ENCODE results near the gene FYN.
A peak's percentile ranks its signal among the peaks of the same experiment; 100 is the strongest.

Gene FYN

GRCh38 chr6:111805511-111806164, 67.6 kb downstream of the FYN start:
- peak; percentile 54 to 65 for DNase-seq

- DNase-seq = peak; percentile 77 to 88
Measured at GRCh38 chr6:111804627-111805235, 68.5 kb downstream of the FYN start.

GRCh38 chr6:111803804-111804203, 69.4 kb downstream of the FYN start:
- DNase-seq = no peak

DNA sequence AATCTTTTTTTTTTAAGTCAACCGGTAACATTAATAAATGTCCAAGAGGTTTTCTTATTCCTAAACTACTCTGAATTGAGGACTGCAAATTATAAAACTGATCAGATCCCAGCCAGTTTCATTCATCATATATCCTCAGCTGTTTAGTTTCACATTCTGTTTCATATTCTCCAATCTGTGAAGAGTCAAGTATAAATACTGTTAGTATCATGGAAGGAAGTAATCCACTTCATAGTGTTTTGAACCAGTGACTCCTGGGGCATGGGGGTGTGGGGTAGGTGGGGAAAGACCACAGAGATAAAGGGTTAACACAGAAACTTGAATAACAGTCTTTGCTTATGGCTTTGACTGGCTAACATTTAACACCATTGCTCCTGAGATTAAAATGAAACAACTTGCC, 69.9 kb downstream of the FYN start:
- peak in 1 of 2 donors; percentile 28 for DNase-seq

- peak in 1 of 2 donors; percentile 32 for DNase-seq
Measured at GRCh38 chr6:111802720-111803330, 70.4 kb downstream of the FYN start.

- peak in 1 of 2 donors; percentile 32 for DNase-seq
Measured at GRCh38 chr6:111802015-111802414, 71.2 kb downstream of the FYN start.

DNA sequence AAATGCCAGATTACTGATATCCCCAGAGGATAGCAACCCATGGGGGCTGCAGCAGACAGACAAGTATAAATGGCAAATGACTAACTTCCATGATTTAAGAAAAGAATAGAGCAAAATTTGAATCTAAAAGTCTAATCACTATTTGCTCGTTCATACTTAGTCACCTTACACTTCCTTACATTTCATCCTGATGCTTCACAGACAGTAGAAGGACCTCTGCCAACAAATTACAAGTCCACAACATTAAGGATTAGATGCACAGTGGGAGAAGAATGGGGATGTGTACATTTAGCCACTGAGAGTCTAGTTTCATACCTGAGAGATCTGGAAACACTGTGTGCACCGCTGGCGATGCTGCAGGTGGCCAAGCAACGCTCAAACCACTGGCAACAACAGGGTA, 72.4 kb downstream of the FYN start:
- DNase-seq = no peak

GRCh38 chr6:111800259-111800765, 72.9 kb downstream of the FYN start:
- no peak for DNase-seq

- no peak for DNase-seq
Measured at GRCh38 chr6:111799576-111800258, 73.5 kb downstream of the FYN start.

DNA sequence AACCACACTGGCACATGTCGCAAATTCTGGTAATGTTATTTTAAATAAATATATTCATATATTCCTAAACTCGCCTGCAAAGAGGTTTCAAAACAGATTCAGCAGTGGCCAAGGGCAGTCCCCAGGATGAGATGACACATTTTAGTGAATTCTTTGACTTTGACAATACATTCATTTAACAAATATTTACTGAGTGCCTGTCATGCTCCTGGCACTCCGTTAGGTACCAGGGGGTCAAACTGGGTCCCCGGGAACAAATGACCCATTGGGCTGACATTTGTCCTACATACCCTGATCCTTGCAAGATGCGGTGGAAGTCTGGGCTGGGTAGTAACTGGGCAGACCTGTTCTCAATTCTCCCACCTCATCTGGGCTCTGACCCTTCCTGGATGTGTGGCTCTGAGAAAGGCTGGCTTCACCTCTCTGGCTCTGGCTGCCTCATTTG, 74.9 kb downstream of the FYN start:
- no peak for DNase-seq

DNA sequence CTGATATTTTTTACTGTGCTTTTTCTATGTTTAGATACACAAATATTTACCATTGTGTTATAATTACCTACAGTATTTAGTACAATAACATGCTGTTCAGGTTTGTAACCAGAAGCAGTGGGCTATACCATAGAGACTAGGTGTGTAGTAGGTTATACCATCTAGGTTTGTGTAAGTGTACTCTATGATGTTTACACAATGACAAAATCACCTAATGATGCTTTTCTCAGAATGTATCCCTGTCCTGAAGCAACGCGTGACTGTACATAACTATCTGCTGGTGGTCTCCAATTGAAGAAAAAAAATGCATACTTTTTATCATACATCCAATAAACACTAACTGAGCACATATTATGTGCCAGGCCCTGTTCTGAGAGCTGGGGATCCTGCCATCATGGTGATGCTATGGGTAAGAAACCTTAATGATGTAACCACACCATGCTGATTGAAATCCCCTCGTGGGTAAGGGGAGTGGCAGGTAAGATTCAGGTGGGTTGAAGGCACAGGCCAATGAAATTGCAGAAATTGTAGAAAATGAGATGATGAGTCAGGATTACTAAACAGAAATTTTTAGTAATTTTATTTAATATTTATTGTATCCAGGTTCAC, 76.8 kb downstream of the FYN start:
- DNase-seq = no peak

DNA sequence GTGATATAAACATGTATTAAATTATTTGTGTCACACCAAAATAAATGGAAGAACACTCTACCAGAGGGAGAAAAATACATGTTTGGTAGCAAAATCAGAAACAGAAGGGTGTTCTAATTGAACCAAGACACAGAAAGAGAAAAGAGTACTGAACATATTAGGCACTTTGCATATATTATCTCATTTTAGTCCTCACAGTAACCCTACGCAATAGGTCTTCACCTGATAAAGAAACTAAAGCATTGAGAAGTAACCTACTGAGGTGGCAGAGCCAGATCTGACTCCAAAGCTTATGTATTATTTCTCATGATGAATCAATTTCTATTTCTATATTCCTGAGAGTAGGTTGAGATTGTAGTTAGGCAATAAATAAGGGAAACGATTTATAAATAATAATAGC, 77.7 kb downstream of the FYN start:
- DNase-seq = no peak

DNA sequence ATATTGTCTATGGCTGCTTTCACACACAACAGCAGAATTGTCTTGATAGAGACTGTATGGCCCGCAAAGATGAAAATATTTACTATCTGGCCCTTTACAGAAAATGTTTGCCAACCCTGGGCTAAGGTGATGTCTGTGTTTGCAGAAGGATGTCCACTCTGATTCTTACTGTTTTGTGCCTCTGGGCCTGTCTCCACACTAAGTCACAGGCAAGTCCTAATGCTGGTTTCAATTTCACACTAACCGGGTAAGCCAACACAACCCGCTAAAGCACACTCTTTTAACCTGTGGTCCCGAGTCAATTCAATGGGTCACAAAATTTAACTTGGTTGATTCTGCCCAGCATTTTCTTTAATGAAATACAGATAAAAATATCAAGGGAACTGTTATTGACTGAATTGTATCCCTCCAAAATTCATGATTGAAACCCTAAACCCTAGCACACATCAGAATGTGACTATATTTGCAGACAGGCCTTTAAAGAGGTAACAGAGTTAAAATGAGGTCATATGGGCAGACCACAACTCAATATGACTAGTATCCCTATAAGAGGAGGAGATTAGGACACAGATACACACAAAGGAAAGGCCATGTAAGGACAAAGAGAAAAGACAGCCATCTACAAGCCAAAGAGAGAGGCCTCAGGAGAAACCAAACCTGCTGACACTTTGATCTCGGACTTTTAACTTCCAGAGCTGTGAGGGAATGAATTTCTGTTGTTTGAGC, 78.4 kb downstream of the FYN start:
- no peak for DNase-seq

DNA sequence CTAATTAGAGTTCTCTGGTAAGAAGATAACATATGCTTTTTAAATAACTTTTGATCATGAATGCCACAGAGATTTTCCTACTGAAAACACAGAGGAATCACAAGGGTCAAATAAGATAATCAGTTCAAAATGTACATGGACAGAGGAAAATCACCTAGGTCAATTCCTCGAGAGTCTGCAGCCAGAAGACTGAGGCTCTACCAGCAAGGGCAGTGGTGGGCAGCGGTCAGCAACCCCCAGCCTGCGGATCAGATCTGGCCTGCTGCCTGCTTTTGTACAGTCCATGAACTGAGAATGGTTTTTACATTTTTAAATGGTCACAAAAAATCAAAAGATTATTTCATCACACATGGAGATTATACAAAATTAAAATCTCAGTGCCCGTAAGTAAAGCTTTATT, 79.0 kb downstream of the FYN start:
- DNase-seq = no peak

DNA sequence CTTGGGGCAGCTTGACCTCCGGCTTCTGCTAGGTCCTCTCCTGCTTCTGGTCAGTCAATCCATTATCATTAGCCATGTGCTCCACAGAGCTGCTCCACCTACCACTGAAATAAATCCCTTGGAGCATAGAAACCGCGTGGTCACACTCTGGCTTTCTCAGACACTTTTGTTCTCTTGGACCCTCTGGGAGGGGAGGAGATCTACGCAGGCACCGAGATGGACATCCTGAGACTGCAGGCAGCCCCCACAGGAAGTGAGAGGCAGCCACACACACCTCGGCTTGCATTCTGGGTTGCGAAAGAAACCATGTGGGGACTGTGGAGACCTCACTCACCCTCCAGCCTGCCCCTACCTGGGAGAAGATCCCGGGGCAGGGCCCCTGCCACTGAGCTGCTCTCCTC, 79.5 kb downstream of the FYN start:
- no peak for DNase-seq

DNA sequence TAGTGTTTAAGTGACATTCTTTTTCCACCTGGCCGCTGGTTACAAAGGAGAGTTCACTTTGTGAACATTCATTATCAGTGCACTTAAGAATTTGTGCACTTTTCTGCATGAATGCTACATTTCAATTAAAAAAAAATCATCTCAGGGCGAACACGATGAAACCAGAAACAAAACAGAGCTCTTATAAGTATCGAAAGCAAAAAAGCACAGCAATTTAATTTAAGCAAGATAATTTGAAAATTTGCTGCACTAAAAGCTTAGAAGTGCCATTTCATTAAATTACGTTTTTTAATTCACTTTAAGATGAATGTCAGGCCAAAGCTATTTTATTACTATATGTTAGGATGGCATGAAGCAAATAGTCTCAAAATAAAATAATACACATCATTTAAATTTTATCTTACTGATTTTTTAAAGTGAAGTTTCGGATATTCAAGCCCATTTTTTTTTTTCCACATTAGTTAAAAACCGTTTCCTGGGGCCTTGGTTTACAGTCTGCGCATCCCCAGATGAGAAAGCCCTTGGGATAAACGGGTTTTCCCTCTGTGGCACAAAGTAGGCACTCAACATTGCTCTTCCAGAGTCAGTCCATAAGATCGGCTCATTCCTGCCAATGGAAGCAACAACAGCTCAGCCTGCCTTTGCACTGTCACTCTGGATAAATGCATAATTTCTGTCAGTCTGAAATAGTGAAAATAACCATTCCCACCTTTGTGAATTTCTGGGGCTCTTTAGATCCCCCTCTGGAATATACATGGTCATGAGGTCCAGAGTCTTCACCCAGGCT, 80.1 kb downstream of the FYN start:
- DNase-seq = no peak

DNA sequence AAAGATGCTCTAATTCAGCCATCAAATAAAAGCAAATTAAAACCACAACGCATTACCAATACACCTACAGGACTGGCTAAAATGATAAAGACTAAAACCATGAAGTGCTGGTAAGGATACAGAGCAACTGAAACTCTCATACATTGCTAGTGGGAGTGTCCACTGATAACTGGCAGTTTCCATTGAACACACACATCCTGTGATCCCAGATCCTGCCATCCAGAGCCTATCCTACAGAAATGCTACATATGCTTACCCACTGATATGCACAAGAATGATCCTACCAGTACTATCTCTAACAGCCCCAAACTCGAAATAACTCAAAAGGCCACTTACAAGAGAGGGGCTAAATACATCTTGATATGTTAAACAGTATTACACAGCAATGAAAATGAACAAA, 81.0 kb downstream of the FYN start:
- no peak for DNase-seq

- DNase-seq = no peak
Measured at GRCh38 chr6:111791415-111791814, 81.8 kb downstream of the FYN start.

- DNase-seq = no peak
Measured at GRCh38 chr6:111789598-111789997, 83.7 kb downstream of the FYN start.

GRCh38 chr6:111788379-111789276, 84.6 kb downstream of the FYN start:
- DNase-seq = peak in 1 of 2 donors; percentile 41
